Nephron (organoid): Measurements from ENCODE around the gene GINS2.

ENCODE experiments used
- H3K27ac Mint-ChIP-seq, 3 experiments: 2 replicates each; pipeline ENCODE4 v1.8.0; 2020; ENCODE audit warnings: mixed read lengths in 3 of 3, mild to moderate bottlenecking in 2 of 3, moderate library complexity in 1 of 3
- H3K27me3 Mint-ChIP-seq: 2 replicates; pipeline ENCODE4 v1.8.0; 2021; ENCODE audit warnings: low read depth, mild to moderate bottlenecking, moderate library complexity, mixed read lengths
- H3K36me3 Mint-ChIP-seq: 2 replicates; pipeline ENCODE4 v1.8.0; 2020; ENCODE audit warnings: low read depth, mixed read lengths
- H3K4me1 Mint-ChIP-seq: 2 replicates; pipeline ENCODE4 v1.8.0; 2020; ENCODE audit warnings: mixed read lengths
- H3K4me3 Mint-ChIP-seq, 3 experiments: 2 replicates each; pipeline ENCODE4 v1.8.0; 2020; ENCODE audit warnings: mild to moderate bottlenecking in 3 of 3, mixed read lengths in 3 of 3, moderate library complexity in 2 of 3
- H3K9me3 Mint-ChIP-seq: 2 replicates; pipeline ENCODE4 v1.8.0; 2020; ENCODE audit warnings: mixed read lengths
- TF ChIP-seq, protein P1 (sequence below), 3 experiments: fragments of 200-600 bp; sonication (generic); IDR thresholded peaks; one replicate each; pipeline ENCODE4 v1.5.0; 2021; ENCODE audit warnings: antibody characterized with exemption in 3 of 3; ENCODE audit not compliant: unreplicated experiment in 3 of 3

GINS2 gene

DNA sequence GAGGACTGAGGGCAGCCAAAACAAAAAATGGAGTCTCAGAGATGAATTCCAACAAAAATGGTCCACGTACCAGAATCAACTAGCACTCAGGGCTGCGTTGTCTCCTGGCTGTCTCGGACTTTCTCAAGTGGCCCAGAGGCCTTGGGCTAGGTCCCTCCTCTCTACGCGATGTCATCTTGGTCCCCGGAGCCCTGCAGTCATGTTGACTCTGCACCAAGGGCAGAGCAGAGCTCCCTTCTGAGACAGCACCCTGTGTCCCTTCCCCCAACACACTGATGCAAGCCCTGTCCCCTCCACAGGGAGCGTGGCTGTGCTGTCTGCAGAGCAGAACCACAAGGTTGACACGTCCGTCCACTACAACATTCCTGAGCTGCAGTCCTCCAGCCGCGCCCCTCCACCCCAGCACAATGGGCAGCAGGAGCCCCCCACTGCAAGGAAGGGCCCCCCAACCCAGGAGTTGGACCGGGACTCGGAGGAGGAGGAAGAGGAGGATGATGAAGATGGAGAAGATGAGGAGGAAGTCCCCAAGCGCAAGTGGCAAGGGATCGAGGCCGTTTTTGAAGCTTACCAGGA, 20.8 kb downstream of the GINS2 start:
- TF ChIP-seq, protein P1, sequence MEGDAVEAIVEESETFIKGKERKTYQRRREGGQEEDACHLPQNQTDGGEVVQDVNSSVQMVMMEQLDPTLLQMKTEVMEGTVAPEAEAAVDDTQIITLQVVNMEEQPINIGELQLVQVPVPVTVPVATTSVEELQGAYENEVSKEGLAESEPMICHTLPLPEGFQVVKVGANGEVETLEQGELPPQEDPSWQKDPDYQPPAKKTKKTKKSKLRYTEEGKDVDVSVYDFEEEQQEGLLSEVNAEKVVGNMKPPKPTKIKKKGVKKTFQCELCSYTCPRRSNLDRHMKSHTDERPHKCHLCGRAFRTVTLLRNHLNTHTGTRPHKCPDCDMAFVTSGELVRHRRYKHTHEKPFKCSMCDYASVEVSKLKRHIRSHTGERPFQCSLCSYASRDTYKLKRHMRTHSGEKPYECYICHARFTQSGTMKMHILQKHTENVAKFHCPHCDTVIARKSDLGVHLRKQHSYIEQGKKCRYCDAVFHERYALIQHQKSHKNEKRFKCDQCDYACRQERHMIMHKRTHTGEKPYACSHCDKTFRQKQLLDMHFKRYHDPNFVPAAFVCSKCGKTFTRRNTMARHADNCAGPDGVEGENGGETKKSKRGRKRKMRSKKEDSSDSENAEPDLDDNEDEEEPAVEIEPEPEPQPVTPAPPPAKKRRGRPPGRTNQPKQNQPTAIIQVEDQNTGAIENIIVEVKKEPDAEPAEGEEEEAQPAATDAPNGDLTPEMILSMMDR (IDR thresholded peaks at IDR 0.05; ENCODE audit: unreplicated experiment in 3 of 3): no peak
- no peak overlapping the region for H3K4me3 Mint-ChIP-seq
- peaks cover 85% of the 10 kb centered on the region for H3K36me3 Mint-ChIP-seq
- no peak overlapping the region for H3K27ac Mint-ChIP-seq
- H3K27me3 Mint-ChIP-seq: no peaks in the 10 kb centered on the region
- H3K9me3 Mint-ChIP-seq: no peaks in the 10 kb centered on the region
- H3K4me1 Mint-ChIP-seq: peaks cover 5% of the 10 kb centered on the region

DNA sequence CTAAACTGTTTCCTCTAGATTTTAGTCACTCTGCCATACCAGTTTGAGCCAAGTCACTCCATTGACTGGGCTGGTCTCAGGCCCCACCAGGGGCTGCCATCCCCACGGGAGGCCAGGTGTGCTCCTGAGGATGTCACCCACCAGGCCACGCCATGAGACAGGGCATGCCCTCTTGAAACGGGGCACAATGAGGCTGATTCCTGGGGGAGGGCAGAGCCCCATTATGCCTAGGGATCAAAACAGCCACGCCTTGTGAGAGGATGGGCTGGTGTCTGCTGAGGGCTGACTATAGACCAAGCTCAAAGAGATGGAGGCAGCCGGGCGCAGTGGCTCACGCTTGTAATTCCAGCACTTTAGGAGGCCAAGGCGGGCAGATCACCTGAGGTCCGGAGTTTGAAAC, 21.5 kb downstream of the GINS2 start:
- H3K27me3 Mint-ChIP-seq: no peaks in the 10 kb centered on the region

DNA sequence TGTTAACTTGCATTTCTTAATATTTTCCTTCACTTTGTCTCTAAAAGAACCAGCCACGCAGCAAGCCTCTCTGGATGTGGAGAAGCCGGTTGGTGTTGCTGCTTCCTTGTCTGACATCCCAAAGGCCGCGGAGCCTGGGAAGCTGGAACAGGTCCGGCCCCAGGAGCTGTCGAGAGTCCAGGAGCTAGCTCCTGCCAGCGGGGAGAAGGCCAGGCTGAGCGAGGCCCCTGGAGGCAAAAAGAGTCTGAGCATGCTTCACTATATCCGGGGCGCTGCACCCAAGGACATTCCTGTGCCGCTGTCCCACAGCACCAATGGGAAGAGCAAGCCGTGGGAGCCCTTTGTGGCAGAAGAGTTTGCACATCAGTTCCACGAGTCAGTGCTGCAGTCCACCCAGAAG, 22.8 kb downstream of the GINS2 start:
- no peaks in the 10 kb centered on the region for H3K9me3 Mint-ChIP-seq
- peaks cover 9% of the 10 kb centered on the region for H3K4me1 Mint-ChIP-seq
- H3K4me3 Mint-ChIP-seq: no peak overlapping the region
- TF ChIP-seq, protein P1 (IDR thresholded peaks at IDR 0.05; ENCODE audit: unreplicated experiment in 3 of 3): no peak
- no peak overlapping the region for H3K27ac Mint-ChIP-seq
- H3K36me3 Mint-ChIP-seq: peaks cover 81% of the 10 kb centered on the region
- no peaks in the 10 kb centered on the region for H3K27me3 Mint-ChIP-seq

More for the DNA sequence above, 21.5 kb downstream of the GINS2 start:
- Mint-ChIP-seq H3K36me3 (peaks cover 85% of the 10 kb centered on the region), H3K9me3 (no peaks in the 10 kb centered on the region), H3K27ac (no peak overlapping the region), H3K4me1 (peaks cover 8% of the 10 kb centered on the region), H3K4me3 (no peak overlapping the region)
- TF ChIP-seq, protein P1 (IDR thresholded peaks at IDR 0.05; ENCODE audit: unreplicated experiment in 3 of 3): no peak

DNA sequence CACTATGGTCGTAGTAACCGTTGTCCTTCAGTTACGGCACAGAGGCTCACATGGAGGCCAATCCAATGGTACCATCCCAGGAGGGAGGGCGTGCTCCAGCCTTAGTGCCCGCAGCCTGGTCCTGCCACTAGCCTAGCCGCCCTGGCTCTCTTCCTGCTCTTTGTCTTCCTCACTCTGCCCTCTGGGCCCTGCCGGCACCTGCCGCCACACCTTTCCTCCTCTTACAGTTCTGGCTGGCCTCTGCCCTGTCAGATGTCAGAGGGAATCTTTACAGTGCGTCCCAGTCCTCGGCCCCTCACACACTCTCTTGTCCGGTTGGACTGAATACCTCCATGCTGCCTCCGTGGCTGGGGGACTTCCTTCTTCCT, 23.4 kb downstream of the GINS2 start:
- Mint-ChIP-seq H3K4me3 (no peak overlapping the region), H3K27me3 (no peaks in the 10 kb centered on the region), H3K4me1 (peaks cover 9% of the 10 kb centered on the region), H3K9me3 (no peaks in the 10 kb centered on the region), H3K36me3 (peaks cover 75% of the 10 kb centered on the region), H3K27ac (no peak overlapping the region)
- TF ChIP-seq, protein P1 (IDR thresholded peaks at IDR 0.05; ENCODE audit: unreplicated experiment in 3 of 3): no peak

DNA sequence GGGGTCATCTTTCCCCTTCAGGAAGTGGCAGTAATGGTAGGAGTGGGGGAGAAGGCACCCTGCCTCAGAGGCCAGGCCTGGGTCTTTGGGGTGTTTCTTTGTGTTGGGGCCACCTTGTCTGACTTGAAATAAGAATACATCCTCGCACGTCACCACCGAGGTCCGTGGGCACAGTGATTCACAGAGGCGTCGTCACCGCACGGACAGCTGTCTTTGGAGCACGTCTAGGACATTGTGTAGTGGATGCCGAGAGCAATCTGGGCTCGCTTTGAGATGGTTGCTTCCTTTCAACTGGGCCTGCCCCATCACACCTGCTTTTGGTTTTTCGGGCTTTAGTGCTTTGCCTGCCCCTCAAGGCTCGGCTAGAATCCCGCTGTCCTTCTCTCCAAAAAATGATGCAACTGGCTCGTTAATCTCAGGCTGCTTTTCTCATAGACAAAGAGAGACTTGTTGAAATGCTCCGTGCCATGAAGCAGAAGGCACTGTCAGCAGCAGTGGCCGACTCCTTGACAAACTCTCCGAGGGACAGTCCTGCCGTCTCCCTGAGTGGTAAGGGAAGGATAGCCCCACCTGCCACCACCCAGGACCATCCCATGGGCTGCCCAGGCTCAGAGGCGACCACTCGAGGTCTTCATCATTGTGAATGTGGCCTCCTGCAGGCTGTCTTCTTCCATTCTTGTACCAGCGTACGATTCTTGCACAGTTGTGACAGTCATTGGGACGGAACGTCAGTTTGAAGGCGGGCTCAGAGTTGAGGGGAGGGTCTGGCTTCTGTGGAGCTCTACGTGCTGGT, 24.0 kb downstream of the GINS2 start:
- Mint-ChIP-seq H3K27me3 (no peaks in the 10 kb centered on the region), H3K27ac (no peak overlapping the region), H3K36me3 (peaks cover 72% of the 10 kb centered on the region), H3K4me3 (no peak overlapping the region), H3K4me1 (peaks cover 12% of the 10 kb centered on the region), H3K9me3 (no peaks in the 10 kb centered on the region)
- TF ChIP-seq, protein P1 (IDR thresholded peaks at IDR 0.05; ENCODE audit: unreplicated experiment in 3 of 3): no peak

DNA sequence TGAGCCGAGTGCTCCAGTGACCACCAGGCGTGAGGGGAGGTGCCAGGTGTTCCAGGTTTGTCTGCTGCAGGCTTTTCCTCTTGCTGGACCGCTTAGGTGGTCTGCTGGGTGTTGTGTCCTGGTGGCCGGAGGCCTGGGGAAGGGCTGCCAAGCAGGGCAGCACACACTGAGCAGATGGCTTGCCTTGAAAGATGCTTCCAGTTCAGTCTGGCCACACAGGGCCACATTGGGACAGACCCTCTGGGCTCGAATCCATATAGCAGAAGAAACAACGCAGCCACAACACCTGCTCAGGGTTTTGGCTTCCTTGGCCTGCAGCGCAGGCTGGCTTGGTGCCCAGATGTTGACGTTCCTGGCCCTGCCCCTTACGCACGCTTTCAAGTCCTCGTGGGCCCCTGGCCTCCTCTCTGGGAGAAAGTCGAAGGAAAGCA, 24.8 kb downstream of the GINS2 start:
- Mint-ChIP-seq H3K9me3 (no peaks in the 10 kb centered on the region), H3K4me3 (no peak overlapping the region), H3K27me3 (no peaks in the 10 kb centered on the region), H3K27ac (no peak overlapping the region), H3K36me3 (peaks cover 73% of the 10 kb centered on the region), H3K4me1 (peaks cover 19% of the 10 kb centered on the region)
- TF ChIP-seq, protein P1 (IDR thresholded peaks at IDR 0.05; ENCODE audit: unreplicated experiment in 3 of 3): no peak
